ENCODE results near the gene CPT1A.

The CPT1A gene

GRCh38 chr11:68756171-68756766 lies 85.4 kb downstream of the CPT1A start:
- TF ChIP-seq GATA3 (IDR thresholded peaks at IDR 0.05; ENCODE audit: low read depth, low read length) (no peak), GATA2 (IDR thresholded peaks at IDR 0.05; ENCODE audit: low read depth, low read length) (no peak)

DNA sequence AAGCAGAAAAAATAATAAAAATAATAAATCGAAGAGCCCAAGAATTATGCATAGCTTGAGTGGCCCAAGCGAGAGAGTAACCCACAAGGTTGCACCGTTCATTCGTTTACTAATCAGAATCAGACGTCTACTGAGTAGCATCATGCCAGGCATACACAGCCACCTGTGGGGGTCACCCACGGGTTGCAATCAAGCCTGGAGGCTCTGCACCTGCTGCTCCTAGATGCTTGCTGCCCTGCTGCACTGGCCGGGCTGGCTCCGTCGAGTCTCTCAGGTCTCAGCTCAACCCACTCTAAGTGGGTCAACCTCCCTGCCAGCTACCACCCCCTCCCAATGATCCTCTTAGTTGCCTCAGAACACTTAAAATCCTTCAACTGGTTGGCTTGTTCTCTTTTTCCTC lies 88.4 kb downstream of the CPT1A start:
- TF ChIP-seq GATA2 (IDR thresholded peaks at IDR 0.05; ENCODE audit: low read depth, low read length) (no peak), GATA3 (IDR thresholded peaks at IDR 0.05; ENCODE audit: low read depth, low read length) (no peak)

GRCh38 chr11:68751331-68751856 lies 90.3 kb downstream of the CPT1A start, which contains the start of gene TESMIN:
TSS of gene TESMIN (minus strand) at chr11:68751520. CDS start at chr11:68750660, 860 bp downstream.
- no peak for TF ChIP-seq GATA3 (IDR thresholded peaks at IDR 0.05; ENCODE audit: low read depth, low read length)
- TF ChIP-seq GATA2 (IDR thresholded peaks at IDR 0.05; ENCODE audit: low read depth, low read length), result no peak

DNA sequence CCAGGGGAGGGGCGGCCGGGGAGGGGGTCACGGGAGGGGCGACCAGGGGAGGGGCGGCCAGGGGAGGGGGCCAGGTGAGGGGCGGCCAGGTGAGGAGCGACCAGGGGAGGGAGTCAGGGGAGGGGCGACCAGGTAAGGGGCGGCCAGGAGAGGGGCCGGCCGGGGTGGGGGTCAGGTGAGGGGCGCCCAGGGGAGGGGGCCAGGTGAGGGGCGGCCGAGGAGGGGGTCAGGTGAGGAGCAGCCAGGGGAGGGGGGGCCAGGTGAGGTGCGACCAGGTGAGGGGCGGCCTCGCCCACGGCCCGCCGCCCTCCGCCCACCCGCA lies 90.8 kb downstream of the CPT1A start:
- TF ChIP-seq GATA2 (IDR thresholded peaks at IDR 0.05; ENCODE audit: low read depth, low read length), result no peak
- TF ChIP-seq GATA3 (IDR thresholded peaks at IDR 0.05; ENCODE audit: low read depth, low read length), result no peak

DNA sequence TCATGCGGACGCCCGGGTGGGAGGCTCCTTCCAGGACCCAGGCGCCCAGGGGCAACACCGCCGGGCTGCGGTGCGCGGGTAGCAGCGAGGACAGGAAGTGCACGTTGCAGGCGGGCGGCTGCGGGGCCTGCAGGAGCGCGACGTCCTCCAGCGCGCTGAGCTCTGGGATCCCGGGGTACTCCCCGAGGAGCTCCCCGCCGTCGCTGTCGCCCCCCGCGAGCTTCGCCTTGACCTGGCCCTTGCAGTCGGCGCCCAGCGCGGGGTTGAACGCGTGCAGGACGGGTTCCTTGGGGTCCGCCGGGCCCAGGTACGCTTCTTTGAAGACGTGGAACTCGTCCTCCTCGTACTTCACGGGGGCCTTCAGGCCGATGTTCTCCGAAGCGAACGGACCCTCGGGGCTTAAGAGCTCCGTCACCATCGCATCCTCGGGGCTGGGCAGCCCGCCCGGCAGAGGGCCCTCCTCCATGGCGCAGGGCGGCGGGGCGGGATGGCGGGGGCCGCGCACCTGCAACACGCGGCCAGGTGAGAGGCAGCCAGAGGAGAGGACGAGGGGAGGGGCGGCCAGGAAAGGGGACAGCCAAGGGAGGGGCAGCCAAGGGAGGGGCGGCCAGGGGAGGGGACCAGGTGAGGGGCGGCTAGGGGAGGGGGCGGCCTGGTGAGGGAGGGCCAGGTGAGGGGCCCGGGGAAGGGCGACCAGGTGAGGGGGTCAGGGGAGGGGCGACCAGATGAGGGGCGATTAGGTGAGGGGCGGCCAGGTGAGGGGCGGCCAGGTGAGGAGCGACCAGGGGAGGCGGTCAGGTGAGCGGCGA lies 91.3 kb downstream of the CPT1A start:
- TF ChIP-seq GATA3 (IDR thresholded peaks at IDR 0.05; ENCODE audit: low read depth, low read length) (no peak), GATA2 (IDR thresholded peaks at IDR 0.05; ENCODE audit: low read depth, low read length) (no peak)

DNA sequence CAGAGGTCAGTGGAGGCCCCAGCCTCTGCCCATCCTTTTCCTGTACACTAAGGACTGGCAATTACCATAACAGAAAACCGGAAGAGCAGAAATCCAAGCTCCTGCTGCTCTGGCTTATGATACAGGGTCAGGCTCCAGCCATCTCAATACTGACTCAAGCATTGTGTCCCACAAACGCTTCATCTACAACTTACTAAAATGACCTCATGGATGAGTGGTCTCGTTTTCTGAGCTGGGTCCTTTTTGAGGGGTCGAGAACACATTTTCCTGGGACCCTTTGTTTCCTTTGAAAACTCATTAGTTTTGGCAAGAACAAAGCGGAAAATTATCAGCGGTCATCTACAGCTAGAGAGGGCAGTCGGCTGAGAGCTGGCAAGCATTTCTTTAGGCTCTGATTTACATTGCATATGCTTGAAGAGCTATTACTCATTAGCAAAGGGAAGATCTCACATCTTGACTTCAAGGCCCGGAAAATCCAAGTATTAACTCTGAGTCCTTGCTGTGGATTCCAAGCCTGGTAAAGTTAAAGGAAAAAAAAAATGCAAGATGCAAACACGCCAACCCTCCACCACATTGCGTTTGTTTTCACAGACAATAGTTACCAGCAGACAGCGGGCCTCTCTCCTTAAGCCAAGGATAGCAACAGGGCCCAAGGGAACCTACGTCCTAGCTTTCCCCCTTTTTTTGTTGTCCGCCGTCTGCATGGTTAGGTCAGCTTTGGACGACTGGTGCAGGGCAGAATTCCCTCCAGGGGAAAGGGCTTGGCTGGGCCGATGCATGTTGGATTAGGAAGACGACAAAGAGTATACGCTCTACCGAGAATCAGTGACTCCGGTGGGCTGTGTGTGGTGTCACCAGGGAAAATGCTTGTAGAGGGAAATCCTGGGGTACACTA lies 92.2 kb downstream of the CPT1A start:
- TF ChIP-seq GATA3 (IDR thresholded peaks at IDR 0.05; ENCODE audit: low read depth, low read length) (no peak), GATA2 (IDR thresholded peaks at IDR 0.05; ENCODE audit: low read depth, low read length) (no peak)

- TF ChIP-seq GATA3 (IDR thresholded peaks at IDR 0.05; ENCODE audit: low read depth, low read length) (no peak), GATA2 (IDR thresholded peaks at IDR 0.05; ENCODE audit: low read depth, low read length) (no peak)
Measured at GRCh38 chr11:68748061-68748460, 93.7 kb downstream of the CPT1A start.

- TF ChIP-seq GATA3 (IDR thresholded peaks at IDR 0.05; ENCODE audit: low read depth, low read length), result no peak
- TF ChIP-seq GATA2 (IDR thresholded peaks at IDR 0.05; ENCODE audit: low read depth, low read length), result no peak
Measured at GRCh38 chr11:68743539-68743938, 98.2 kb downstream of the CPT1A start.

DNA sequence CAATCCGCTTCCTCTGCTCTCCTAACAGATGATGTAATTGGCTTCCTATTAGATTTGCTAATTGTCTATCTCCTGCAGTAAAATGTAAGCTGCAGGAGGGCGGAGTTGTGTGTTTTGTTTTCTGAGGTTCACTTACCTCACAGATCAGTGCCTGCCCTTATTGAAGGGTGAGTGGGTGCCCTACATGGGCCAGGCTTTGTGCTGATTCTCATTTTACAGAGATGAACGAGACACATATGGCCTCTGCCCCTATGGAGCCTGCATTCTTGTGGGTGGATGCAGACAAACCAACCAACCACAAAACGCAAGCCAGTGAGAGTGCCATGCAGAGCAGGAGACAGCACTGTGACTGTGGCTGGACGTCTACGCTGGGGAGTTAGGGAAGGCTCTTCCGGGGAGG lies 100.3 kb downstream of the CPT1A start:
- no peak for TF ChIP-seq GATA3 (IDR thresholded peaks at IDR 0.05; ENCODE audit: low read depth, low read length)
- no peak for TF ChIP-seq GATA2 (IDR thresholded peaks at IDR 0.05; ENCODE audit: low read depth, low read length)

- TF ChIP-seq GATA2 (IDR thresholded peaks at IDR 0.05; ENCODE audit: low read depth, low read length) (no peak), GATA3 (IDR thresholded peaks at IDR 0.05; ENCODE audit: low read depth, low read length) (no peak)
Measured at GRCh38 chr11:68735646-68736045, 106.1 kb downstream of the CPT1A start.

GRCh38 chr11:68735125-68735524 lies 106.6 kb downstream of the CPT1A start:
- TF ChIP-seq GATA3 (IDR thresholded peaks at IDR 0.05; ENCODE audit: low read depth, low read length) (no peak), GATA2 (IDR thresholded peaks at IDR 0.05; ENCODE audit: low read depth, low read length) (no peak)

DNA sequence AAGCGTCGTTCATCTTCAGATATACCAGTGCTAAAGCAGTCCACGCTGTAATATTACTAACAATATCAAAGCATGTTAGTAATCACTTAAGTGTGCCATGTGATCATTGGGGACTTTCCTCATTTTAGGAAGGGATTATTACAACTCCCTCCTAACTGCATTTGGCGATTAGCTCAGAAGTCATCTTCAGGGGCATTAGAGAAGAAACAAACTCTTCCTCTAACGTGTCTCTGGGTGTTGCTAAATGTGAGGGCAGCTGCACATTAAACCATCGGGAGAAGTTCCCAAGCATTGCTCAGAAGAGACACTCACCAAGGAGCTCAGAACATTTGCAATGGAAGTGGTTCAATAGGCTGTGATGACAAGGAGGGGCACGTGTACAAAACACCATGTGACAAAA lies 107.6 kb downstream of the CPT1A start:
- TF ChIP-seq GATA2 (IDR thresholded peaks at IDR 0.05; ENCODE audit: low read depth, low read length) (no peak), GATA3 (IDR thresholded peaks at IDR 0.05; ENCODE audit: low read depth, low read length) (no peak)

- TF ChIP-seq GATA3 (IDR thresholded peaks at IDR 0.05; ENCODE audit: low read depth, low read length), result no peak
Measured at GRCh38 chr11:68727783-68728182, 113.9 kb downstream of the CPT1A start.

DNA sequence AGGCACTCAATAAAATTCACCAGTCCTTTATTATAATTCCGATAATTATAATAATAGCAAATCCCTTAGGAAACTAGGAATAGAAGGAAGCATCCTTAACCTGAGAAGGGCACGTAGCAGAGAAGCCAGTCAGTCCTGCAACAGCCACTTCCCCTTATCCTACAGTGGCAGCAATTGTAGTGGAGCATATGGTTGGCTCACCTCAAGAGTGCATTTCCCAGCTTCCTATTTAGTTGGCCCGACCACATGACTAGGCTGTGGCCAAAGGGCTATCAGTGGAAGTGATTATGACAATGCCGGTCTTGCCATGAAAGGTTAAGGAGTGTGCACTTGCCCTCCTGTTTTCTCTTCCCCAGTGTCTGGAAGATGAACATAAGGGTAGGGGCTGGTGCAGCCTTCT lies 117.4 kb downstream of the CPT1A start:
- TF ChIP-seq GATA3 (IDR thresholded peaks at IDR 0.05; ENCODE audit: low read depth, low read length) (no peak), GATA2 (IDR thresholded peaks at IDR 0.05; ENCODE audit: low read depth, low read length) (no peak)

All from SH-SY5Y (cell line).